Endometrial microvascular endothelial cells (primary cell): ENCODE results near the gene TPD52L2. TPM values are rescaled to one million over a fixed set of nuclear protein-coding genes. Genes with fewer than 3 reads are reported as not detected.

Experiments
- in situ Hi-C: cut with HindIII; loops from 2 replicates; pipeline ENCODE4 v1.10.0; 2017; ENCODE audit warnings: low sequenced_read_pairs, low pct_unique_long_range_greater_than_20kb; ENCODE audit errors: inconsistent ontology term
- total RNA-seq: library from RNA; depleted of rRNA; stranded (reverse); fragments of >200 nt; gene quantifications from one replicate; pipeline ENCODE4 v1.2.3, GENCODE V29; 2015; ENCODE audit errors: inconsistent ontology term

The TPD52L2 gene
- 174 TPM for total RNA-seq

DNA sequence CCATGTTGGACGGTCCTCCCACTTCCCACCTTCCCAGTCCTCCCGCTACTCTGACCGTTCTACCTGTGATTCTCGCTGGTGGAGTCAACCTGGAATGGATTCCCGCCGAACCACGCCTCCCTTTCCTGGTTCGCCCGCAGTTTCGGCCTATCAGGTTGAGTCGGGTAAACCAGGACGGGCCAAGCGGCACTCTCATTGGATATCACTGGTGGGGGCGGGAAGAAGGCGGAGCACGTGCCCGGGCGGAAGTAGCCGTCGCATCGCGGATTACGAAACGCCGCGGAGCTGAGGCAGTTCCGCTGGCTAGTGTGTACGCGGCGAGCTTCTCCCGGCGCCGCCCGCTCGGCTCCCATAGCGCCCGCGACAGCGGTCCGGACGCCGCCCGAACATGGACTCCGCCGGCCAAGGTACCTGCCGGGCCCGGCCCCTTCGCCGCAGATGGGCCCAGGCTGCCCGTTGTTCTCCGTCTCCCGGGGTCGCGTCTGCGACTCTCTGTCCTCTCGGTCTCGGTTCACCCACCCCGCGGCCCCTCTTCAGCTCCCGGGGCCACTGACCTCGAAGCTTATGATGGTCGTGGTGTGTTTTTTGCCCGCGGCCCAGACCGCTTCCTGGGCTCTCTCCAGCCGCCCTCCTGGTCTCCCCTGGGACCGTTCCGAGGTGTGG, at the start of gene TPD52L2:
TSS of gene TPD52L2 (plus strand) at position 293 of the 663 bp plus-strand sequence. CDS start at position 389, 96 bp downstream.
- in situ Hi-C loops = no loop called here

DNA sequence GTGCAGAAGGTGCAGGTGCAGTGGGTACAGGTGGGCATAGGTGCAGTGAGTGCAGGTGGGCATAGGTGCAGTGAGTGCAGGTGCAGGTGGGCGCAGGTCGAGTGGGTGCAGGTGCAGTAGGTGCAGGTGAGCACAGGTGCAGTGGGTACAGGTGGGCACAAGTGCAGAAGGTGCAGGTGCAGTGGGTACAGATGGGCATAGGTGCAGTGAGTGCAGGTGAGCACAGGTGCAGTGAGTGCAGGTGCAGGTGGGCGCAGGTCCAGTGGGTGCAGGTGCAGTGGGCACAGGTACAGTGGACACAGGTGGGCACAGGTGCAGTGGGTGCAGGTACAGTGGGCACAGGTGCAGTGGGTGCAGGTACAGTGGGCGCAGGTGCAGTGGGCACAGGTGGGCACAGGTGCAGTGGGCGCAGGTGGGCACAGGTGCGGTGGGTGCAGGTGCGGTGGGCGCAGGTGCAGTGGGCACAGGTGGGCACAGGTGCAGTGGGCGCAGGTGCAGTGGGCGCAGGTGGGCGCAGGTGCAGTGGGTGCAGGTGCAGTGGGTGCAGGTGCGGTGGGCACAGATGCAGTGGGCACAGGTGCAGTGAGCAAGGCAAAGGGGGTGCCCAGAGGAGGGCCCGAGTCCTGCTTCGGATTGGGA, 49.3 kb upstream of the TPD52L2 start:
- in situ Hi-C loops = no loop called here

DNA sequence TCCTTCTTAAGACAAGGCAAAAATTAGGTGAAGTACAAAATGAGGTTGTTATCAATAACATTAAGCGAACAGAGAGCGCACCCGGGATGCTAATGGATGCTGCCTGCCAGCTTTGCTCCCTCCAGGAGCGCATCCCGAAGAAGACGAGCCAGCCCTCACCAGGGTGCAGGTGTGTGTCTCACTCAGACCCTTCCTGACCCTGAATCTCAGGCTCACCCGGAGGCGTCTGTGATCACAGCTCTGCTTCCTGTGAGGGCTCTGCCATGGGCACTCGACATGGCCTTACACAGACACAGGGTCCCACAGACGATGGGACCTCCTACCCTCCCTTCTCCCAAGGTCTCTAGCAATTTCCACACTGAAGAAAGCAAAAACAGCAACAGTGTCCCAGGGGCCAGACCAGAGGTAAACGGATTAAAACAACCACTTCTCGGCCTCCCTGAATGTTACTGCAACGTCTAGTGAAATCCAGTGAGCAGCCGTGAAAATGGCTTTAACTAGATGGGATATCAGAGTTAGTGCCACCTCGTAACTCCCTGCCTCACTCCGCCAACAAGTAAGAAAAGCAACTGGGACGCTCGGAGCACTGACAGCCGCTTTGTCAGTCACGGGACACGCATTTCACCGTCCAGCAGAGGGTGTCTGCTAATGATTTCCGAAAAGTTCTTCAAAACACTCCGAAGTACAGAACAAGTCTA, 45.7 kb upstream of the TPD52L2 start:
- in situ Hi-C loops = no loop called here

DNA sequence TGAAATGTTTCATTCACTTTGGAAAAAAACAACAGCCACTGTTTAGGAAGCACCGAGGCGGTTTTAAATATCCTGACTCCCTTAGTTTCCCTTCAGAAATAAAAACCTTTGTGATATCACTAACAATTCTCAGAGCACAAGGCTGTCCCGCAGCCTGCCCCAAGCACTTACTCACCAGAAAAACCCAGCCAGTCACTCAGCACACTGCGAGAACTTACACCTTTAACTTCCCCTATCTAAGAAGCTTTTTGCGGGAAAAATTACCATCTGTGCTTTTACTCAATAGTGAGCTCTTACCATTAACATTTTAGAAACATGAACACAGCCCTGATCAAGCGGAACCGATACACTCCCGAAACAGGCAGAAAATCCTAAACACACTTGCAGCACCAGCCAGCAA, 43.3 kb upstream of the TPD52L2 start:
- in situ Hi-C loops = no loop called here

DNA sequence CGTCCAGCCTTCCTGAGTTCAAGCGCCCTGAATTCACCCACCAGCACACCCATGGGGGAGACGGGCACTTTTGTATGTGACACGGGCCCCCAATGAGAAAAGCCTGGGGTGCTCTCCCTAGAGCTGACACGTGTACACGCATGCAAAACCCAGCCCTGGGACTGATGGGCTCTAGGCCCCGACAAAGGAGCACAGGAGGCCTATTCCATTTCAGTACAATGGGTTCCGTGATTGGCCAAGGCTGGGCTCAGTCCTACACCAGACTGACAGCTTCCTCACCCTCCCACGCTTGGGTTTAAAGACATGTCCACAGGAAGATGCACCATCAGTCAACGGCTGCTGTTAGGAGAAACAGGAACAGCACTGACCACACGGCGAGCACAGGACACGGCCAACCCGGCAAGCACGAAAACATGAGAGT, 42.8 kb upstream of the TPD52L2 start:
- in situ Hi-C loops = no loop called here

DNA sequence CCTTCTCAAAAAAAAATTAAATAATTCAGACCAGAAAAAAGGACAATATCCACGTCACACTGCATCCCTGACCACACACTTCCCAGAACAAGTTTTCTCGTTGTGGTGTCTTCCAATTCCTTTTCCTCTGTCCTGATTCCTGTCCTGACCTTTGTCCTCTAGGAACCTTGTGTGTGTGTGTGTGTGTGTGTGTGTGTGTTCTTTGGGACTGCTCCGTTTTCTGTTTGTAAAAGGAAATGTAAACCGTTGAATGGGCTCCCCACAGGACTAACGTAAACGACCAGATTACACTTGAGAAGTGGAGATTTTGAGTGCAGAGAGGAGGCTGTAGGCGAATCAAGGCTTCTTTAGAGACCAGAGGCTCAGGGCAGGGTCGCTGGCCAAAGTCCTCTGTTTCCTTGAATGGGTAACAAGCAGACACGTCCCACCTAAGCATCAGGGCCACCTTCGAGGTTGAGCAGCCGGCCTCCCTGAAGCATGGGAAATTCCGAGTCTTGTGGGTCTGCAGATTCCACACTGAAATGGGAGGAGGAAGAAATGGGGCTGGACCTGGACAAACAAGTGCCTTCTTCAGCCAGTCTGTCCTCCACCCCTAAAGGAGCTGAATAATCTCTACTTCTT, 41.3 kb upstream of the TPD52L2 start:
- in situ Hi-C loops = no loop called here

DNA sequence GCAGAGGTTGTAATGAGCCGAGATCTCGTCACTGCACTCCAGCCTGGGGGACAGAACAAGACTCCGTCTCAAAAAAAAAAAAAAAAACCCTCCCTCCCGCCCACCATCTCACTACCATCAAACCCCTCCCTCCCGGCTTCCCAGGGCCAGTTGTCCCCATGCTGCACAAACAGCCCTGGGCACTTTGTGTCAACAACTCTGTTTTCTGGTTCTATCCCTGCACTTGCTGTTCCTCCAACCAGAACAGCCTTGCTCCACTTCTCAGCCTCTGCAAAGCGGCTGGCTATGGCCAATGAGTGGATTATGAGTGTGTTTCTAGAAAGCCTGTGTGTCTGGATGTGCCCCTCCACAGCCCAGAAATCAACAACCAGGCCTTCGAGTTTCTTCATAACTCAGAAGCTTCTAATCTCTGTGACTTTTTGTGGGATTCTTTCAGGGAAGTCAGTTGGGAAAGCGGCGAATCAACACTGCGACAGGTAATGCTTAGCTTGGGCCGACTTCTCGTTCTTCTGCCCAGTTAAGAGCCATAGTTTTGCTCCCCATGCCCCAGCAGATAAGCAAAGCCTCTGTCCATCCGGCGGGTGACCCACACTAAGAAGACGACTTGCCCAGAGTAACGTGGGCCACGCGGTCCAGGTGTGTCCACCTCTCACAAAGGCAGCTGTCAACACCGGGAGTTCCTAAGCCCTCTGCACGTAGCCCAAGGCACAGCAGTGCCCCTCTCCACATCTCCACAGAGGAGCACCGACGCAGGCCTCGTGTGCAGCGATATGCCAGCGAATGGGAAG, 39.5 kb upstream of the TPD52L2 start:
- in situ Hi-C loops = no loop called here

DNA sequence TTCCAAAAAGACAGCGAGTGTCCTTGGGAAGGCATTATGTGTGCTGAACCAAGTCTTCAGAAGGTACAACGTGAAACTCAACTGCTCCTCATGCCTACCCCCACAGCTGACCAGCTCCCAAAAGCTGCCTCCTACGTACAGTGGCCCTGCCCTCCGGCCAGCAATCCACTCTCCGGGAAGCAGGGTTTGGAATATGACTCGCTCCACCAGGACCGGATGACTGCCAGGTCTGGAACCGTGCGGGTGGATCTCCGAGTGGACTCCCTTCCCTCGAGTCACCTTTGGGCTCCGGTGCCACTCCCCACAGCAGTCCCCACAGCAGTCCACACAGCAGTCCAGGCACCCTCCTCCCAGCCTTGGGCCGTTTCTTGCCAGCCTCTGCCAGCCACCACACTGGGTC, 38.3 kb upstream of the TPD52L2 start:
- in situ Hi-C loops = no loop called here

DNA sequence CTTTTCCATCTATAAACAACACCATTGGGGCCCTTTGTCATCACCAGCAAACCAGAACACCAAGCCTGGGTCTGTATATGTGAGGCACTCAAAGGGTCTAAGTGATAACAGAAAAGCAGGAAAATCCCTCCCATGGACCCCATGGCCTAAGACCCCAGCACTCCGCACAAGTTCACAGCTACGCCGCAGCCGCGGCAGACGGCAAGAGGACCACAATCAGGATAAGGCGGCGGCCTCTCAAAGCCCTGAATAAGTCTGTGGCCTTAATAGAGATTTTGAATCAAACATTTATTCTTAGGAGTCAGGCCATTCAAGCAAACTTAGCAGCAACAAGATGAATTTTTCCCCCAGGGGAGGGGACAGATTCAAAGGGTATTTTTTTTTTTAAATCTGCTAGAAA, 36.9 kb upstream of the TPD52L2 start:
- in situ Hi-C loops = no loop called here

DNA sequence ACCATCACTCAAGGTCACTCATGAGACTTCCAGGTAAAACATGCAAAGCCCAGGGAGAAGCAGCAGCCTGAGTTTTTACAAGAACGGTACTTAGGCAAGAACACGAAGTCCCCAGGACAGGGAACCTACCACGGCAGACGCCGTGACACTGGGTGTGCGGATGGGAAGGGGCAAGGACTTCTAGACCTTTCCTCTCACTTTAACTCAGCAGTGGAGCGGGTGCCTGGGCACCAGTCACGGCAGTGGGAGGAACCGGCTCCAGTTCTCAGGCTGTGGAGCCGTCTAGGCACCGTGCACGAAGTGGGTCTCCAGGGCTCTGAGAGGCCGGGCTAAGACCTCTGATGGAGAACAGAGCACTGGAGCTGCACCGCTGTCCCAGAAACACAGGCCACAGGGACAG, 36.5 kb upstream of the TPD52L2 start:
- in situ Hi-C loops = no loop called here

DNA sequence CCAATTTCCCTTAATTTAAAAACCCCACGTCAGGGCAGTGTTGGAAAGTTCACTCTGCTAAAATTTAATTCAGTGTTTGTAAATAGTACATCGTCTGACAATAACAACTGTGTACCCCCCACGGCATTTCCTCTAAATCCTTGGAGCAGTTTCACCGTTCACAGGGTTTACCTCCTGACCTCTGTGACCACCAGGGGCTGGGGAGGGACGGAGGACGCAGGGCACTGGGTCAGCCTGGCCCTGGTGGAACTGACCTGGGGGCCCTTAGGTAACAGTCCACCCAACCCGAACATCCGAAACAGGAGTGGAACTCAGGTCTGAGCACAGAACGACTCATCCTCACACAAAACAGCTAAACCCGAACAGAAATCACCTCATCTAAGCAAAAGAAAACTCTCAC, 36.1 kb upstream of the TPD52L2 start:
- in situ Hi-C loops = no loop called here

DNA sequence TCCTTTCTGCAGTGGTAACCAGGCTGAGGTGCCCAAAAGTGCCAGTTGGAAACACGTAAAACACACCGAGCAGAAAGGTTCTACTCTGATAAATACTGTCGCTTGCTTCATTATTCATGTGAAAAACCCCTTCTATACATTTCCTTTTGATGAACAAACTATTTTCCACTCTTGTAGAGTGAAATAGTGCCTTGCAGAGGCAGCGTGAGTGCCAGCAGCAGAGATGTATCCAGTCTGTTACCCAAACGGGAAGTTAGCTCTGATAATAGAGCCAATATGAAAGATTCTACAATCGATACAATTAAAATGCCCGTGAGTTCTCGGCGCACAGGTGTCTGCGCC, 35.5 kb upstream of the TPD52L2 start:
- in situ Hi-C loops = no loop called here

DNA sequence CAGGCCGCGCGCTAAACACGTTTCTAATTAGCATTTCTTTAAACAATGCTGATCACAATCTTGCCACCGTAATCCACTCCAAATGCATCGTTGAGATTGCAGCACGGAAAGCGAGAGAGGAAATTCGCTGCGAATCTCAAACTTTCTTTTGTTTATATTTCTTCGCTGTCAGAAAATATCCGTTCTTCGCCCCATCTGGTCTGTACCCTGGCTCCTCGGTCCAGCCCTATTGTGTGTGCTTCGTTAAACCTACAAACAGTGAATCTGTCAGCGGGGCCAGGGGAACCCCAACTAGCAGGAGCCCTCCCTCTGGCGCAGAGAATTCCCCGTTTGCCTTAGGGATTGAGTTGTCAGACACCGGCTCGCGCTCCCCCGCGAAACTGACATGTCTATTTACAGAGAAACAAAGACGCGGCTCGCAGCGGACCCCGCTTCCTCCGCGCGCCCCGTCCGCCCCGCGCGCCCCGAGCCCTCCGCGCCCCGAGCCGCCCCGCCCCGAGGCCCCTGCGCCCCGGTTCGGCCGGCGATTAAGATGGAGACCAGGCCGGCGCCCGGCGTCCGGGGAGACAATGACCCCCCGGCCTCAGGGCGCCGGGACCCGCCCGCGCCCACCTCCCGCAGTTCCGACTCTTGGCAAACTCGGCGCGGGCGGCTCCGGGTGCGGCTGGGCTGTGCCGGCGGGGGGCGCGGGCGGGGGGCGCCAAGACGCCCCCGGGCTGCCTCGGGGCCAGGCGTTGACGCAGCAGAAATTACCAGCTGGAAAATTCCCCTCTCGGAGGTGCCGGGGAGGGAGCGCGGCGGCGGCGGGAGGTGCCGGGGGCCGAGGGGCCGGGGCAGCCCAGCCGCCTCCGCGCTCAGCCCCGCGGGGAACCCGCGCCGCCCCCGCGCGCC, 34.9 kb upstream of the TPD52L2 start:
- in situ Hi-C loops = no loop called here

DNA sequence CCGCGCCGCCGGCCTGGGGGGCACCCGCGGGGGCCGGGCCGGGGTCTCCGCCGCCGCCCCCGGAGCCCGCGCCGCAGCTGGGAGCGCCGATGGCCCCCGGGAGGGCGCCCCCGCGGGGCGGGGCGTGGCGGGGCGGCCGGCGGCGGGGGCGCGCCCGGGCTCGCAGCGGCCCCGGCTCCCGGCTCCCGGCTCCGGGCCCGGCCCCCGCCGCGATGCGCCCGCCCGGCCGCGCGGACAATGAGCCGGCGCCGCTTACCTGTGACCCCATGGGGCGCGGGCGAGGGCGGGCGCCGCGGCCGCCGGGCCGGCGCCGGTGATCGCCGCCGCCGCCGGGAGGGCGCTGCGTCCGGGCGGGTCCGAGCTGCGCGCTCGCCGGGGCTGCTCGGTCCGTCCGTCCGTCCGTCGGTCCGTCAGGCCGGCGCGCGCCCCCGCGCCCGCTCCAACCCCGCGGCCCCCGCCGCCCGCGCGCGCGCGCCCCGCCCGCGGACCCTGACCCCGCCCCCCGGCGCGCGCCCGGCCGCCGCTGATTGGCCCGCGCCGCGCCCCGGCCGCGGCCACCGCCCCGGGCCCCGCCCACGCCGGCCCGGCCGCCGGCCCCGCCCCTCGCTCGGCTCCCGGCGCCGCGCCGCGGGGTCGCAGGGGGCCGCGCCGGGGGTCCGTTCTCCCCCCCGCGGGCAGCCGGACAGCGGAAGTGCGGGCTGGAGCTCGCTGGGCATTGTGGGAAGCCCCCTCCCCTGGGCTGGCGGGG, 34.1 kb upstream of the TPD52L2 start, which contains the start of gene ZBTB46:
TSS of gene ZBTB46 (minus strand) at position 424 of the 748 bp plus-strand sequence. CDS start 40,507 bp downstream, outside the sequence.
- in situ Hi-C loops = no loop called here

DNA sequence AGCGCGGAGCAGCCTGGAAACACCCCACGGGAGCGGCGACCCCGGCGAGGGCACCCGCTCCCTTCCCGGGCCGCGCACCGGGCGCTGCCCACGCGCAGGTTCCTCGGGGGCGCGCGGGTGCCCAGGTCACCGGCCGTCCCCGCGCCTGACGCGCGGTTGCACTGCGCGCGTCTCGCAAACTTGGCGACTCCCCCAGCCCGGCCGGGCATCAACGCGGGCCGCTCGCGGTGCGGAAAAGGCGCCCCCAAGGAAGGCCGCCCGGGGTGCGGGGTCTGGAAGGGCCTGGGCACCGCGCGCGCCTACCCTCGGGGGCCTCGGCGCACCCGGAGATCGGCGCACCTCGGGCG, 33.5 kb upstream of the TPD52L2 start:
- in situ Hi-C loops = no loop called here

DNA sequence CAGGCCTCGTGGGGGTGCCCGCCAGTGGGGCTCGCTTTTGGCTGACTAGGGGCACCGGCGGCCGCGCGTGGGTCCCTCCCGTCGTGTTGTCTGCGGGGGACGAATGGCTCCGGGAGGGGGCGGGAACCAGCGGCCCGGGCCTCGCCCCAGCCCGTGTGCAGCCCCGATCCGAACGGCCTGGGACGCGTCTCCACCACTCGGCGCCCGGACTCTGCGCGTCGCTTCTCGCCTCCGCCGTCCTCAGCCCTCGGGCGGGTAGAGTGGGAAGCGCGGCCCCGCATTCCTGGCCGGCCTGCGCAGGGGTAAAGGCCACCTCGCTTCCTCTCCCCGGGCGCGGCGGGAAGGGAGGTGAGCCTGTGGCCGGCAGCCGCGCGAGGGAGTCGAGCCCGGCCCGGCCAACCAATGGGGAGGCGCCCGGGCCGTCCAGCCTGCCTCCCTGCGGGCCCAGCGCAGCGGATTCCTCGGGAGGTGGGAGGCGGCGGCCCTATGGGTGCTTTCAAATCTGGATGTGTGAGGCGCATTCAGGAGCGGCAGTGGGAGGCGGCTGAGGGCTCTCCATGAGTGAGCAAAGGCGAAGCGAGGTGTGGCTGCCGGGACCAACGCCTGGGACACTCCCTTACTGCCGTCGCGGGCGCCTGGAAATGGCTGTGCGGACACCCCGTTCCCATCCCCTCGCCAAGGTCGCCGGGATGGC, 32.9 kb upstream of the TPD52L2 start:
- in situ Hi-C loops = no loop called here
